Fibroblast of skin of back (primary cell): ENCODE data around the gene PGS1.

ENCODE experiments used
- DNase-seq: peaks from one replicate; pipeline ENCODE4 v3.0.0-alpha.2; 2013

The PGS1 gene

GRCh38 chr17:78390241-78391050, 12.0 kb downstream of the PGS1 start:
- peak; percentile 96 for DNase-seq

- DNase-seq: no peak
Observed at GRCh38 chr17:78391051-78391431, 12.6 kb downstream of the PGS1 start.

- DNase-seq: peak; percentile 62
Observed at GRCh38 chr17:78391843-78392242, 13.4 kb downstream of the PGS1 start.

GRCh38 chr17:78392295-78392694, 13.8 kb downstream of the PGS1 start:
- no peak for DNase-seq

GRCh38 chr17:78393575-78393974, 15.1 kb downstream of the PGS1 start:
- DNase-seq: no peak

GRCh38 chr17:78394209-78394608, 15.8 kb downstream of the PGS1 start:
- DNase-seq: no peak

- DNase-seq: no peak
Observed at GRCh38 chr17:78395155-78395554, 16.7 kb downstream of the PGS1 start.

- DNase-seq: no peak
Observed at GRCh38 chr17:78396441-78397337, 18.2 kb downstream of the PGS1 start.

GRCh38 chr17:78397681-78398101, 19.2 kb downstream of the PGS1 start:
- peak; percentile 54 for DNase-seq

GRCh38 chr17:78398390-78398789, 19.9 kb downstream of the PGS1 start:
- no peak for DNase-seq

GRCh38 chr17:78399028-78399692, 20.7 kb downstream of the PGS1 start:
- DNase-seq: no peak

GRCh38 chr17:78399693-78400144, 21.3 kb downstream of the PGS1 start:
- no peak for DNase-seq

GRCh38 chr17:78400581-78401240, 22.3 kb downstream of the PGS1 start:
- no peak for DNase-seq

- peak; percentile 62 for DNase-seq
Observed at GRCh38 chr17:78401246-78401645, 22.8 kb downstream of the PGS1 start.

- no peak for DNase-seq
Observed at GRCh38 chr17:78401891-78402290, 23.4 kb downstream of the PGS1 start.

GRCh38 chr17:78403822-78404221, 25.4 kb downstream of the PGS1 start:
- DNase-seq: no peak

GRCh38 chr17:78406396-78406795, 27.9 kb downstream of the PGS1 start:
- no peak for DNase-seq

GRCh38 chr17:78406920-78407319, 28.5 kb downstream of the PGS1 start:
- no peak for DNase-seq

GRCh38 chr17:78407387-78408000, 29.0 kb downstream of the PGS1 start:
- DNase-seq: no peak

GRCh38 chr17:78408476-78409050, 30.1 kb downstream of the PGS1 start:
- no peak for DNase-seq

GRCh38 chr17:78409191-78409928, 30.9 kb downstream of the PGS1 start:
- DNase-seq: no peak
